DMS53 (cell line): Measurements from ENCODE around the gene MAT1A.
"Not testable (repeated sequence)": the region's sequence is repeated elsewhere in the genome, so short reads cannot be mapped to it uniquely, and the experiment has no call there.

Source experiments
- DNase-seq: peaks from one replicate; lab custom pipeline; 2025; lab: John Stamatoyannopoulos, UW

Gene MAT1A

DNA sequence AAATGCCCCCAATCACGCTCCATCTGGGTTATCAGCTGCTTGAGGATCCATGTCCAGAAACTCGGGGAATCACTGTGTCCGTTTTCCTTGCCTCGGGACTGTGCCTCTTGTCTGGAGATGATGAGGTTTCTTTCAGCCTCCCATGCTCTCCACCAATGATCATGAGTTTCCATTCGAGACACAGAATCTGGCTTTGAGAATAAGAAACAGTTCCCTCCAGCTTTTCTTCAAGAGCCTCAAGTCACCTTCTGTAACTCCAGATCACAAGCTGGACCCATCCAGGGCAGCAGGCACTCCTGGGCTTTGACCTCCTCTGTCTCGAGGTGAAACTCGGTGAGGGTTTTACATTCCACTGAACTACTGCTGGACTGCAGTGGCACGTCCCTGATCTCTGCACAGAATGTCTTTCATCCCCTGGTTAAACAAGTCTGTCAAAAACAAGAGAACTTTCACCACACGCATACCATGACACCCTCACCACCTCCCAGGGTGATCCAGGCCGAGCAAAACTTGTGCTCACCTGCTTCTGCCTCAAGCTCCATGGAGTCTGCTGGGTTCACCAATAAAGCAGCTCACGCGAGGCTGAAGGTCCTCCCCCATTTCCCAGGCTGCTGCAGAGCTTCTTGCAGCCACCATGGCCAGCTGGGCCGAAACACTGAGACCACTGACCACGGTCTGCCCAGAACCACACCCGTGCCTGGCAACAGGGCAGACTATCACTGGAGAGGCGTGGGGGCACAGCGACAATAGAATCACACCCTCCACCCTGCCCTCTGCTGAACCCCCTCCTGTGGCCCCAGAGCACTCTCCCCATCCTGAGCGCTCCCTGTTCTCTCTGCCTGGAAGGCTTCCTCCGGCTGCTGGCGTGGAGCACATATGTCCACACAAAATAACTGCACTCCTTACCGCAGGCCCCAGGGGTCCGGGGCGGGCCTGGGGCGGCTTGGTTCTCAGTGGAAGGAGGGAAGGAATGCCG, 25.1 kb downstream of the MAT1A start:
- no peak for DNase-seq

DNA sequence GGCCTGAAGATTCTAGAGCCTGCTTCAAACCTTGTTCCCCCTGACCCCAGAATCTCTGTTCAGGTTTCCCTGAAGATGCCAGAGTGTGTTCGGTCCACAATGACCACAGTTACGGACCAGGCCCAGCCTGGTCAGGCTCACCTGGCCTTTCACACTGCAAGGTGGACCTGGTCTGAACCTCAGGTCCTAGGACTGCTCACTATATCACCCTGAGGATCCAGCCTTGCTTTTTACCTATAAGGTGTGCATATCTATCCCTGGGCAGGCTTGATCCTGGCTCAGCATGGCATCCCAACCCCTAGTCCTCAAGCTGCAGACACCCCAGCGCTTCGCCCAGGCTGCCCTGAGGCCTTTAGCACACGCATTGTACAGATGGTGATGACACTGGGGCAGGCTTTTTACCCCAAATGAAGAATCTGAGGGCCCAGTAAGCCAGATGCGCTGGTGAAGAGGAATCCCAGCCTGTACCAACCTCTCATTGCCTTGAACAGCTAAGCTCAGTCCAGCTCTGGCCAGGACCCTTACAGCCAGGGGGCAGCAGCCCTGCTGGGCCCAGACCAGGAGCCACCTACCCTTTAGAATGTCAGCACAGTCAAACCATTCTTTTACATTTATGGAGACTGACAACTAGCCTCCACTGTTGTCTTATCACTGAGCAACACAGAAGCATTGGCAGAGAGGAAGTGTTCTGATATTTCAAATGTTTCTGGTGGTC, 28.0 kb downstream of the MAT1A start:
- no peak for DNase-seq

- peak; percentile 63 for DNase-seq
Measured at GRCh38 chr10:80260295-80261243, 28.9 kb downstream of the MAT1A start.

DNA sequence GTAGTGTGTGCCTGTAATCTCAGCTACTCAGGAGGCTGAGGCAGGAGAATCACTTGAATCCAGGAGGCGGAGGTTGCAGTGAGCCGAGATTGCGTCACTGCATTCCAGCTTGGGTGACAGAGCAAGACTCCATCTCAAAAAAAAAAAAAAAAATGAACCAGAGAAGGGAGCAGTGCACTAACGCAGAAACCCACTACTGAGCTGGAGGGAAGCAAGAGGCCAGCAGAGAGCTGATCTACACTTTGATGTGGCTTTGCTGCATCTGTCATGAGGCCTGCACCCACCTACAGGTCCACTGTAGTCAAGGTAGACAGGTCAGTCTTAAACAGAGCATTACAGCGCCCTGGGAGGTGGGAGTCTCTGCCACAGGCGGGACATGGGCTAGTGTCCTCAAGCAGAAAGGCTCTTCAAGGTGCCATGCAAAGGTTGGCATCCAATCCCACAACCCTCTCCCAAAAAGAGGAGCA, 30.0 kb downstream of the MAT1A start:
- no peak for DNase-seq

DNA sequence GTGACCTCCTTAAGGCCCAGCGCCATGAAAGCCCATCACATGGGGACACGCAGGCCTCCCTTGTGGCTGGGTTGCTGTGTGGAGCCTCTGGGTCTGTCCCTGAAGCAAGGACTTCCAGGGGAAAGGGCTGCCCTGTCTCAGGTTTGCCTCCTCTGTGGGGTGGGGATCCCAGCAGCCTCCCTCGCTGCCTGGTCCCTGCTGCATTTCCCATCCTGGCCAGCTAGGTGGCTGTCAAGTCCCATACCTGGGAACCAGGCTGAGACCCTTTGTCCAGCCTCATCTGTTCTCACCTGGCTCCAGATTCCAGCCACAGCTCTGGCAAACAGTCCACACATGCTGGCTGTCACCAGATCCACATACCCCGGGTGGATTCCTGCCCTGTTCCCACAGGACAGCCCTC, 32.7 kb downstream of the MAT1A start:
- peak; percentile 77 for DNase-seq

DNA sequence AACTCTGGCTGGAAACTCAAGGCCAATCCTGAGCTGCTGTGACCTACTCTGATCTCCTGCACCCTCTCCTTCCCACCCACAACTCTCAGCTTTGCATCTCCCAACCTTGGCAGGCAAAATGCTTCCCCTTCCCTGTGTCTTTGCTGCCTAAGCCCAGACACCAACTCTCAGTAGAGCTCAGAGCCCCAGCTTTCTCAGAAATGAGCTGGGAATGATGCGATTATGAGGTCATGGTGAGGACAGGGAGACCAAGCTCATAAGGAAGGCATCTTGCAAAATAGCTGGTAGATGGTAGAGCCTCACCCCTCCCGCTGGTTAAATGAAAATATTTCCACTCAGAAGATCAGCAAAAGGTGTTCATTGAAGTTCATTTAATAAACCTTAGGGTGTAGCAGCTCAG, 34.7 kb downstream of the MAT1A start:
- DNase-seq: not testable (repeated sequence)

- peak; percentile 93 for DNase-seq
Measured at GRCh38 chr10:80253963-80254271, 35.5 kb downstream of the MAT1A start.

GRCh38 chr10:80253266-80253962, 36.0 kb downstream of the MAT1A start:
- DNase-seq: peak; percentile 53

DNA sequence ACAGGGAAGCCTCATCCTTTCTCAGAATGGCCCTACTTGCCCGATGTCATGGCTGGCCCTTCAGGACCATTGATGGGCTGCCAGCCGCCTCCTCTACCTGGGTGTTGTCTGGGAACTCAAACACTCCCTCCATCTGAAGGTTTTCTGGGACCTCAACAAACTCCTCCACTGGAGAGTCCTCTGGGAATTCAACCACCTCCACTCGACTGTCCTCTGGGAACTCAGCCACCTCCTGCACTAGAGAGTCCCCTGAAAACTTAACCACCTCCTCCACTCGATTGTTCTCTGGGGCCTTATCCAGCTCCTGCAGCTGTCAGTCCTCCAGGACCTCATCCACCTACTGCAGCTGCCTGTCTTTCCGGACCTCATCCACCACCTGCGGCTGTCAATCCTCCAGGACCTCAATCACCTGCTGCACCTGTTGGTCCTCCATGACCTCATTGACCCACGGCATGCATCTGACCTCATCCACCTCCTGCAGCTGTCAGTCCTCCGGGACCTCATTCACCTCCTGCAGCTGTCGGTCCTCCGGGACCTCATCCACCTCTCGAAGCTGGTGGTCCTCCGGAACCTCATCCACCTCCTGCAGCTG, 37.1 kb downstream of the MAT1A start:
- peak; percentile 99 for DNase-seq

DNA sequence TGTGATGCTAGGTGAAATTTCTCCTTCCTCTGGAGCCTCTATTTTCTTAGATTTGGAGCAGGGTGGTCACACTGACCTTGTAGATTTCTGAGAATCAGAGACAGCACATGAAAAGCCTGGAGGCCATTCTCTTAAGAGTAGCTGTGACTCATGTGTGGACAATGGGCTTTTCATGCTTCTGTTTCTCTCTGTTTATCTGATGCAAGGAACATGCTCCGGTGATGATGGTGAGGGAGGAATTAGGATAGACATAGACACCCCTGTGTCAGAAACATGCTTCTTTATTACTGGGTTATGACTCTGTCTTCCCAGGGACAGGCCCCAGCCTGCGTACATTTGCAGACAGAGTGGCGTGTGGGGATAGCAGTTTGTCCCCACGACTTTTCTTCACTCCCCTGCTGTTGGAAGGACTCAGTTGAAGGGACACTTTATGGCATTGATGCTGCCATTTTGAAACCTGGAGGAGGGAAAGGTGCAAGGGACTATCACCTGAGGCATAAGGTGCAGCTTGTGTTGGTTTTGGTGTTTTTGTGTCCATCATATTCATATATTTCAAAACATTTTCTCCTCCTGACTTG, 37.7 kb downstream of the MAT1A start:
- DNase-seq: not testable (repeated sequence)

DNA sequence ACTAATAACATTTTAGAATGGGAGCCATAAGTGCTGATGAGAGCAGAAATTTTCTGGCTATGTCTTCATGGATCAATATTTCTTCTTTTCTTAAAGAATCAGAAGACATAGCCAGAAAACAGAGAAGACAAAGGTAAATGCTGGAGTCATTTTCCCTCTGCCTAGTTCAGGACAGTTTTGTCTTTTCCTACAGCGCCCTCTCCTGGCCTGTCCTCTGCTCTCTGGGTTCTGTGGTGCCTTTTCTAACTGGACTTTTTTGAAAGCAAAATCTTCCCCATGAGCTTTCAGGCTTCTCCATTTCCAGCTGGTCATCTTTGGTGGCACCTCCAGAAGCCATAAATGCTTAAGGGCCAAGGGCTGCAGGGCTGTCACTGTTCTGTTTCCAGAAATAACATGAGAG, 39.1 kb downstream of the MAT1A start:
- DNase-seq: not testable (repeated sequence)

DNA sequence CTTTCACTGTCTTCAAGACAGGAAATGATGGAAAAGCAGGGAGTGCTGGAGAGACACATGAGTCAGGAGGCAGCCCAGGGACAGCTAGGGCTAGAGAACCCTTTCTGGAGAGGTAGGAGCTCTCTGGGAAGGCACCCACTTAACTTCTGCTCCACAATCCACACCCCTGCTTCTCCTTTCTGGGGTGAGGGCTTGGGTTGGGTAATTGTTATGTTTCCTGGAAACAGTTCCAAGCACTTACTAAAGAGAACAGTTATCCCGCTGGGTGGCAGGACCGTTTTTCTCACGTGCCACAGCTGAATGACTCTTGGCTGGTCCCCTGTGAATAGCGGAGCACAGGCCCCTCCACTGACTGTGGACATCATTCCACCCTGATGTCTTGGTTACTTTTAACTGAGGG, 39.6 kb downstream of the MAT1A start:
- DNase-seq: not testable (repeated sequence)

DNA sequence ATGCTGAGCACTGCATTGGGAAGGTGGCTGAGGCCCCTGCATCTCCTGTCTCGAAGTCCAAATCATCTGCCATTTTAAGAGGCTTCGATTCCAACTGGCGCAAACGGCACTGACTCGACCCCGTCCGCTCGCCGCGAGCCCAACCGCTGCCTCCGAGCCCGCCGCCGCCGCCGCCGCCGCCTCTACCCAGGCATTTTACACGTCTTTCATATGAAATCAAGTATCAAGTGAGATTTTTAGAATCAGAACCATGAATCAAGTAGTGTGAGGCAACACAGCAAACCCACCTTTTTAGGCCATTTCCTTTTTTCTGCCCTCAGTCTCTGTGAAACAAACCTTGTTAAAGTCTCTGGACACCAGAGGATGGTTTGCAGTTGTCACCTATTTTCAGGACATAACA, 41.8 kb downstream of the MAT1A start:
- not testable (repeated sequence) for DNase-seq

- DNase-seq: not testable (repeated sequence)
Measured at GRCh38 chr10:80244371-80244770, 45.1 kb downstream of the MAT1A start.

GRCh38 chr10:80242341-80242740, 47.1 kb downstream of the MAT1A start:
- not testable (repeated sequence) for DNase-seq

- not testable (repeated sequence) for DNase-seq
Measured at GRCh38 chr10:80236457-80236856, 53.0 kb downstream of the MAT1A start.

DNA sequence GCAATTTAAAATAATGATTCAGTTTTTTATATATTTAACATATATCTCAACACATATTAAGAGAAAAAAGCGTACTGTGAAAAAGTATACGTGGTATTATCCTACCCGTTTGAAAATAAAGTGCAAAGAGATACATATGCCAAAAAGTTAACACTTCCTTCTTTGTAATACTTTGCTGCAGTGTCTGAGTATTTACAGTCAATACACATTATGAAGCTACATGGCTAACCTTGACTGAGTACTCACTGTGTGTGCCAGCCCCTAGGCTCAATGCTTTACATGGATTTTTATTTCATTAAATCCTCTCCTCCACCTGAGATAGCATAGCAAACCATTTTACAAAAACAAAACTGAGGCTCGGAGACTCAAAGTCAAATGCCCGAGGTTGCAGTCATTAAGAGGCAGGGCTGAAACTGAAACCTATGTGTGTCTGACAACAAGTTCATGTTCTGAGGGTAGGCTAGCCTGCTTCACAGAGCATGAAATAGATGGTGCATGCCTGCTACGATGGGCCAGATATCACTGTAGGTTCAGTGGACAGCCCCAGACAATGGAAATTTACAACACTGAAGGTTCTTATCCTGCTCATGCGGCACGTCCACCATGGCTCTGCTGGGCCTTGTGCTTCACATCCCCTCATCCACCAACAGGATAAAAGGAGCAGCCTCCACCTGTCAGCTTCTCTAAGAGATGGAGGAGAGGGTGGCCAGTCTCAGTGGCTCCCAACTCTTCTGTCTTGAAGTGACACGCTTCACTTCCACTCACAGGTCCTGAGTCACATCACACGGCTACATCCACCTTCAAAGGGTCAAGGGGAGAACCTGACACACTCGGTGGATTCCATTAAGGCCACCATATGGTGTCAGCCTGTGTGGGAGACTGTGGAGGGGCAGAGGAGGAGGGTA, 54.9 kb downstream of the MAT1A start:
- DNase-seq: not testable (repeated sequence)

- not testable (repeated sequence) for DNase-seq
Measured at GRCh38 chr10:80233871-80234270, 55.6 kb downstream of the MAT1A start.

DNA sequence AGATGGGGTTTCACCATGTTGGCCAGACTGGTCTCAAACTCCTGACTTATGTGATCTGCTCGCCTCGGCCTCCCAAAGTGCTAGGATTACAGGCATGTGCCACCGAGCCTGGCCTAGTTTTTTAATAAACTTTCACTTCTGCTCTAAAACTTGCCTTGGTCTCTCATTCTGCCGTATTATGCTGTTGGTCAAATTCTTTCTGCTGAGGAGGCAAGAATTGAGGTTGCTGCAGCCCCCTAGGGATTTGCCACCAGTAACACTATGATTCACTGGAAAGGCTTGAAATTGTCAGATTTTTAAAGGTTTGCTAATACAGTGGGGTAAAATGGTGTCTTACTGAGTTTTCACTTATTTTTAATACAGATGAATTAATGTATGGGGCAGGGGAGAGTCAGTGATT, 62.7 kb downstream of the MAT1A start:
- DNase-seq: not testable (repeated sequence)
